HepG2 (cell line): ENCODE measurements around the gene CRYM. TPM values are rescaled to one million over a fixed set of nuclear protein-coding genes. Genes with fewer than 3 reads are reported as not detected.

Experiments
- FOSL1 ChIP-seq: sonication (generic); formaldehyde crosslinking; IDR thresholded peaks from 2 replicates; pipeline ENCODE4 v1.9.0; 2021; ENCODE audit warnings: missing genetic modification reagents, borderline replicate concordance
- HES4 ChIP-seq: sonication (generic); formaldehyde crosslinking; IDR thresholded peaks from 2 replicates; pipeline ENCODE4 v1.9.0; 2021; ENCODE audit warnings: mild to moderate bottlenecking, missing genetic modification reagents, borderline replicate concordance
- HNRNPLL ChIP-seq: fragments of 200-400 bp; formaldehyde crosslinking; IDR thresholded peaks from 2 replicates; pipeline ENCODE4 v1.6.1; 2017; ENCODE audit warnings: mild to moderate bottlenecking, low read depth, low read length; ENCODE audit not compliant: poor library complexity, severe bottlenecking
- HOXA7 ChIP-seq: sonication (generic); formaldehyde crosslinking; IDR thresholded peaks from 2 replicates; pipeline ENCODE4 v1.8.1; 2022; ENCODE audit warnings: mild to moderate bottlenecking, missing genetic modification reagents, moderate library complexity
- MLLT10 ChIP-seq: sonication (generic); formaldehyde crosslinking; IDR thresholded peaks from 2 replicates; pipeline ENCODE4 v1.4.0; 2020; ENCODE audit warnings: missing genetic modification reagents
- MYC ChIP-seq: sonication (generic); formaldehyde crosslinking; IDR thresholded peaks from 2 replicates; pipeline ENCODE4 v1.9.0; 2021; ENCODE audit warnings: missing genetic modification reagents, borderline replicate concordance
- RFX5 ChIP-seq: IDR thresholded peaks from 2 replicates; pipeline ENCODE4 v1.6.1; 2011; ENCODE audit warnings: low read depth, low read length, improper control_type of control experiment
- STAT5B ChIP-seq: sonication (generic); formaldehyde crosslinking; IDR thresholded peaks from 2 replicates; pipeline ENCODE4 v1.4.0; 2020; ENCODE audit warnings: missing genetic modification reagents
- ZBTB1 ChIP-seq: sonication (generic); formaldehyde crosslinking; IDR thresholded peaks from 2 replicates; pipeline ENCODE4 v1.4.0; 2020; ENCODE audit warnings: missing genetic modification reagents, borderline replicate concordance
- ZFYVE20 ChIP-seq: sonication (generic); formaldehyde crosslinking; IDR thresholded peaks from 2 replicates; pipeline ENCODE4 v1.8.0; 2023; ENCODE audit warnings: low read depth, mild to moderate bottlenecking, moderate library complexity, missing genetic modification reagents, borderline replicate concordance
- ZNF20 ChIP-seq: sonication (generic); formaldehyde crosslinking; IDR thresholded peaks from 2 replicates; pipeline ENCODE4 v1.4.0; 2020; ENCODE audit warnings: mild to moderate bottlenecking, moderate library complexity, missing genetic modification reagents
- ZNF546 ChIP-seq: sonication (generic); formaldehyde crosslinking; conservative IDR thresholded peaks from 2 replicates; pipeline ENCODE4 v1.8.1; 2023; ENCODE audit warnings: mild to moderate bottlenecking, missing genetic modification reagents
- ZNF564 ChIP-seq: sonication (generic); formaldehyde crosslinking; IDR thresholded peaks from 2 replicates; pipeline ENCODE4 v1.8.1; 2023; ENCODE audit warnings: mild to moderate bottlenecking, missing genetic modification reagents
- ZNF615 ChIP-seq: sonication (generic); formaldehyde crosslinking; IDR thresholded peaks from 2 replicates; pipeline ENCODE4 v1.5.0; 2020; ENCODE audit warnings: mild to moderate bottlenecking, missing genetic modification reagents, borderline replicate concordance
- polyA plus RNA-seq, 8 experiments: library from polyadenylated mRNA; depleted of rRNA in 3 of 8; stranded (reverse) in 7 of 8; unstranded in 1 of 8; fragments of >200 nt; fragmentation: Illumina TruSeq in 4 of 8; extraction: Trizol in 4 of 8; gene quantifications; 2 replicates each; pipeline versions ENCODE4 v1.2.1 to v1.2.3, GENCODE V29; 2011 to 2016; ENCODE audit warnings: low read depth in 4 of 8, missing spikeins in 1 of 8, mixed read lengths in 1 of 8; ENCODE audit not compliant: insufficient read depth in 1 of 8
- total RNA-seq, 5 experiments: library from RNA; depleted of rRNA; stranded (reverse); fragments of >200 nt; fragmentation: Illumina TruSeq; extraction: Trizol; gene quantifications; 2 replicates each; pipeline ENCODE4 v1.2.3, GENCODE V29; 2016; ENCODE audit warnings: low read depth in 1 of 5
- TF ChIP-seq, protein P1 (sequence below): sonication (generic); formaldehyde crosslinking; IDR thresholded peaks from 2 replicates; pipeline ENCODE4 v1.9.0; 2021; ENCODE audit warnings: missing genetic modification reagents, borderline replicate concordance
- TF ChIP-seq, protein P2 (sequence below): sonication (generic); formaldehyde crosslinking; IDR thresholded peaks from 2 replicates; pipeline ENCODE4 v1.8.0; 2022; ENCODE audit warnings: mild to moderate bottlenecking, missing genetic modification reagents; ENCODE audit not compliant: insufficient replicate concordance
- TF ChIP-seq, protein P3 (sequence below): IDR thresholded peaks from 2 replicates; pipeline ENCODE4 v1.6.1; 2012; ENCODE audit warnings: low read length, improper control_type of control experiment
- TF ChIP-seq, protein P4 (sequence below): sonication (generic); formaldehyde crosslinking; IDR thresholded peaks from 2 replicates; pipeline ENCODE4 v1.5.1; 2020; ENCODE audit warnings: missing genetic modification reagents, mild to moderate bottlenecking, borderline replicate concordance
- TF ChIP-seq, protein P5 (sequence below): sonication (generic); formaldehyde crosslinking; IDR thresholded peaks from 2 replicates; pipeline ENCODE4 v1.5.0; 2020; ENCODE audit warnings: mild to moderate bottlenecking, missing genetic modification reagents

Gene CRYM
- total and polyA plus RNA-seq, 2 of the 13 experiments (the other 11 are each of a cell fraction or from before 2014, with no cell fraction given) = 1.9 to 2.2 TPM

GRCh38 chr16:21283521-21284289 is 5.6 kb upstream of the CRYM start (continued):
- TF ChIP-seq, protein P1, sequence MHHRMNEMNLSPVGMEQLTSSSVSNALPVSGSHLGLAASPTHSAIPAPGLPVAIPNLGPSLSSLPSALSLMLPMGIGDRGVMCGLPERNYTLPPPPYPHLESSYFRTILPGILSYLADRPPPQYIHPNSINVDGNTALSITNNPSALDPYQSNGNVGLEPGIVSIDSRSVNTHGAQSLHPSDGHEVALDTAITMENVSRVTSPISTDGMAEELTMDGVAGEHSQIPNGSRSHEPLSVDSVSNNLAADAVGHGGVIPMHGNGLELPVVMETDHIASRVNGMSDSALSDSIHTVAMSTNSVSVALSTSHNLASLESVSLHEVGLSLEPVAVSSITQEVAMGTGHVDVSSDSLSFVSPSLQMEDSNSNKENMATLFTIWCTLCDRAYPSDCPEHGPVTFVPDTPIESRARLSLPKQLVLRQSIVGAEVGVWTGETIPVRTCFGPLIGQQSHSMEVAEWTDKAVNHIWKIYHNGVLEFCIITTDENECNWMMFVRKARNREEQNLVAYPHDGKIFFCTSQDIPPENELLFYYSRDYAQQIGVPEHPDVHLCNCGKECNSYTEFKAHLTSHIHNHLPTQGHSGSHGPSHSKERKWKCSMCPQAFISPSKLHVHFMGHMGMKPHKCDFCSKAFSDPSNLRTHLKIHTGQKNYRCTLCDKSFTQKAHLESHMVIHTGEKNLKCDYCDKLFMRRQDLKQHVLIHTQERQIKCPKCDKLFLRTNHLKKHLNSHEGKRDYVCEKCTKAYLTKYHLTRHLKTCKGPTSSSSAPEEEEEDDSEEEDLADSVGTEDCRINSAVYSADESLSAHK (CRISPR knock-in tag) = no peak
- TF ChIP-seq, protein P2, sequence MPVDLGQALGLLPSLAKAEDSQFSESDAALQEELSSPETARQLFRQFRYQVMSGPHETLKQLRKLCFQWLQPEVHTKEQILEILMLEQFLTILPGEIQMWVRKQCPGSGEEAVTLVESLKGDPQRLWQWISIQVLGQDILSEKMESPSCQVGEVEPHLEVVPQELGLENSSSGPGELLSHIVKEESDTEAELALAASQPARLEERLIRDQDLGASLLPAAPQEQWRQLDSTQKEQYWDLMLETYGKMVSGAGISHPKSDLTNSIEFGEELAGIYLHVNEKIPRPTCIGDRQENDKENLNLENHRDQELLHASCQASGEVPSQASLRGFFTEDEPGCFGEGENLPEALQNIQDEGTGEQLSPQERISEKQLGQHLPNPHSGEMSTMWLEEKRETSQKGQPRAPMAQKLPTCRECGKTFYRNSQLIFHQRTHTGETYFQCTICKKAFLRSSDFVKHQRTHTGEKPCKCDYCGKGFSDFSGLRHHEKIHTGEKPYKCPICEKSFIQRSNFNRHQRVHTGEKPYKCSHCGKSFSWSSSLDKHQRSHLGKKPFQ (CRISPR knock-in tag) = no peak
- TF ChIP-seq STAT5B (CRISPR knock-in tag) (no peak), ZNF615 (CRISPR knock-in tag) (no peak), HNRNPLL (peak; percentile 97), HOXA7 (CRISPR knock-in tag) (no peak), ZNF546 (no peak), RFX5 (no peak), ZBTB1 (CRISPR knock-in tag) (no peak), ZNF564 (CRISPR knock-in tag) (0 out of 2 replicates have a peak, but pooled peaks have one; percentile 63), HES4 (peak; percentile 42; the same call in 1 of the 2 replicates), MLLT10 (CRISPR knock-in tag) (no peak), ZNF20 (CRISPR knock-in tag) (no peak), ZFYVE20 (CRISPR knock-in tag) (no peak), FOSL1 (CRISPR knock-in tag) (no peak), MYC (CRISPR knock-in tag) (peak; percentile 53; the same call in 1 of the 2 replicates)
- TF ChIP-seq, protein P3, sequence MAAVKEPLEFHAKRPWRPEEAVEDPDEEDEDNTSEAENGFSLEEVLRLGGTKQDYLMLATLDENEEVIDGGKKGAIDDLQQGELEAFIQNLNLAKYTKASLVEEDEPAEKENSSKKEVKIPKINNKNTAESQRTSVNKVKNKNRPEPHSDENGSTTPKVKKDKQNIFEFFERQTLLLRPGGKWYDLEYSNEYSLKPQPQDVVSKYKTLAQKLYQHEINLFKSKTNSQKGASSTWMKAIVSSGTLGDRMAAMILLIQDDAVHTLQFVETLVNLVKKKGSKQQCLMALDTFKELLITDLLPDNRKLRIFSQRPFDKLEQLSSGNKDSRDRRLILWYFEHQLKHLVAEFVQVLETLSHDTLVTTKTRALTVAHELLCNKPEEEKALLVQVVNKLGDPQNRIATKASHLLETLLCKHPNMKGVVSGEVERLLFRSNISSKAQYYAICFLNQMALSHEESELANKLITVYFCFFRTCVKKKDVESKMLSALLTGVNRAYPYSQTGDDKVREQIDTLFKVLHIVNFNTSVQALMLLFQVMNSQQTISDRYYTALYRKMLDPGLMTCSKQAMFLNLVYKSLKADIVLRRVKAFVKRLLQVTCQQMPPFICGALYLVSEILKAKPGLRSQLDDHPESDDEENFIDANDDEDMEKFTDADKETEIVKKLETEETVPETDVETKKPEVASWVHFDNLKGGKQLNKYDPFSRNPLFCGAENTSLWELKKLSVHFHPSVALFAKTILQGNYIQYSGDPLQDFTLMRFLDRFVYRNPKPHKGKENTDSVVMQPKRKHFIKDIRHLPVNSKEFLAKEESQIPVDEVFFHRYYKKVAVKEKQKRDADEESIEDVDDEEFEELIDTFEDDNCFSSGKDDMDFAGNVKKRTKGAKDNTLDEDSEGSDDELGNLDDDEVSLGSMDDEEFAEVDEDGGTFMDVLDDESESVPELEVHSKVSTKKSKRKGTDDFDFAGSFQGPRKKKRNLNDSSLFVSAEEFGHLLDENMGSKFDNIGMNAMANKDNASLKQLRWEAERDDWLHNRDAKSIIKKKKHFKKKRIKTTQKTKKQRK = no peak
- TF ChIP-seq, protein P4, sequence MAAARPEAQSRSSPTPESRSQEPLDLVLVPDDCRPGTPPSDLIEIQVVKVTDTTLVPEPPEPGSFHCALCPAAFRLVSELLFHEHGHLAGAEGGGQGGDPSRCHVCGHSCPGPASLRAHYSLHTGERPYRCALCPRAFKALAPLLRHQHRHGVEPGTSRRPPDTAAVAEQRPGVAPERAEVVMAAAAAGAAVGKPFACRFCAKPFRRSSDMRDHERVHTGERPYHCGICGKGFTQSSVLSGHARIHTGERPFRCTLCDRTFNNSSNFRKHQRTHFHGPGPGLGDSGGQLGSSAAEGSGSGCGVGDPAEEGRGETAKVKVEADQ (CRISPR knock-in tag) = no peak
- TF ChIP-seq, protein P5, sequence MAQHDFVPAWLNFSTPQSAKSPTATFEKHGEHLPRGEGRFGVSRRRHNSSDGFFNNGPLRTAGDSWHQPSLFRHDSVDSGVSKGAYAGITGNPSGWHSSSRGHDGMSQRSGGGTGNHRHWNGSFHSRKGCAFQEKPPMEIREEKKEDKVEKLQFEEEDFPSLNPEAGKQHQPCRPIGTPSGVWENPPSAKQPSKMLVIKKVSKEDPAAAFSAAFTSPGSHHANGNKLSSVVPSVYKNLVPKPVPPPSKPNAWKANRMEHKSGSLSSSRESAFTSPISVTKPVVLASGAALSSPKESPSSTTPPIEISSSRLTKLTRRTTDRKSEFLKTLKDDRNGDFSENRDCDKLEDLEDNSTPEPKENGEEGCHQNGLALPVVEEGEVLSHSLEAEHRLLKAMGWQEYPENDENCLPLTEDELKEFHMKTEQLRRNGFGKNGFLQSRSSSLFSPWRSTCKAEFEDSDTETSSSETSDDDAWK (CRISPR knock-in tag) = no peak
